NOMO-1 treated with DMSO at 0.1 percent for 48 hours (cell line): ENCODE measurements around the gene TSPO.
"Not testable (repeated sequence)": the region's sequence is repeated elsewhere in the genome, so short reads cannot be mapped to it uniquely, and the experiment has no call there.

ENCODE experiments used
- DNase-seq: peaks from one replicate; lab custom pipeline; 2025; ENCODE audit not compliant: unreplicated experiment; lab: John Stamatoyannopoulos, UW

The TSPO gene

GRCh38 chr22:43129426-43130425 is 21.6 kb upstream of the TSPO start:
- peak; percentile 53 for DNase-seq

- DNase-seq = no peak
Measured at GRCh38 chr22:43131773-43132501, 19.4 kb upstream of the TSPO start.

- DNase-seq = no peak
Measured at GRCh38 chr22:43133401-43133800, 18.0 kb upstream of the TSPO start.

GRCh38 chr22:43134553-43134952 is 16.8 kb upstream of the TSPO start:
- DNase-seq = no peak

GRCh38 chr22:43135565-43135964 is 15.8 kb upstream of the TSPO start:
- no peak for DNase-seq

GRCh38 chr22:43136255-43136654 is 15.1 kb upstream of the TSPO start:
- peak; percentile 38 for DNase-seq

- DNase-seq = no peak
Measured at GRCh38 chr22:43136801-43137200, 14.6 kb upstream of the TSPO start.

GRCh38 chr22:43142880-43143562 is 8.3 kb upstream of the TSPO start, which contains the start of gene MCAT:
Gene MCAT (minus strand): TSS chr22:43143398. CDS start chr22:43143348, 50 bp downstream.
- DNase-seq = peak; percentile 74

- no peak for DNase-seq
Measured at GRCh38 chr22:43144949-43145348, 6.4 kb upstream of the TSPO start.

- DNase-seq = not testable (repeated sequence)
Measured at GRCh38 chr22:43145371-43145770, 6.0 kb upstream of the TSPO start.

- peak; percentile 27 for DNase-seq
Measured at GRCh38 chr22:43146332-43146731, 5.0 kb upstream of the TSPO start.

- peak; percentile 51 for DNase-seq
Measured at GRCh38 chr22:43147821-43148220, 3.5 kb upstream of the TSPO start.

GRCh38 chr22:43148581-43148980 is 2.8 kb upstream of the TSPO start:
- peak; percentile 33 for DNase-seq

GRCh38 chr22:43150731-43151206 is 590 bp upstream of the TSPO start:
- DNase-seq = no peak

GRCh38 chr22:43152003-43152356 is 621 bp downstream of the TSPO start:
- no peak for DNase-seq

GRCh38 chr22:43152357-43153071 is 1.2 kb downstream of the TSPO start:
- peak; percentile 26 for DNase-seq

- no peak for DNase-seq
Measured at GRCh38 chr22:43153899-43154298, 2.5 kb downstream of the TSPO start.

GRCh38 chr22:43154887-43155536 is 3.7 kb downstream of the TSPO start:
- DNase-seq = peak; percentile 50

GRCh38 chr22:43155789-43156188 is 4.4 kb downstream of the TSPO start:
- DNase-seq = no peak

- no peak for DNase-seq
Measured at GRCh38 chr22:43156413-43156812, 5.1 kb downstream of the TSPO start.
